ENCODE results near the gene CASK.

DNA sequence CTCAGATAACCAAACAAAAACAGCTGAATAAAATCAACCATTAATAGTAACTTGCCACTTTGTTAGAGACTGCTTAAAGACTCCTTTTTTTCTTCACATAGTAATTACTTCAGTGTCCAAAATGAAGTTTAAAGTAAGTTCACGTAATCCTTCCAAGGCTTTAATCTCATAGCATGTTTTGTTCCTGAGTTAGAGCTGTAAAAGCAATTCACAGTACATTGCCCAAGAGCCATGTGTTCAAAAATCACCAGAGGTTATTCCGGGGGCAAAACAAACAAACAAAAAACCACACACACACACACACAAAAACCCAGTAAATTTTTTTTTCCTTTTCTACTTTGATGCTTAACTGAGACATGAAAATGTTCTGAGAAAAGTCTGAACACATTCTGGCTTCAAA lies 193.3 kb downstream of the CASK start:
- no peak for TF ChIP-seq POLR2A (IDR thresholded peaks at IDR 0.05; ENCODE audit: low read length)
- no peak for TF ChIP-seq GATA1 (IDR thresholded peaks at IDR 0.05; ENCODE audit: low read depth, low read length)

Data from erythroblast (primary cell).